GM23338 (cell line): ENCODE measurements around the gene TENM4.

Source experiments
- CTCF ChIP-seq, 2 experiments: fragments of 200-600 bp in 1 of 2; sonication (generic) in 1 of 2; conservative IDR thresholded peaks; 2 replicates each; pipeline versions ENCODE4 v1.5.1 to v1.6.1; 2016 to 2017; ENCODE audit warnings: antibody characterized with exemption in 2 of 2, low read depth in 2 of 2, mild to moderate bottlenecking in 2 of 2, moderate library complexity in 1 of 2
- EZH2 ChIP-seq: fragments of 200-600 bp; sonication (generic); IDR thresholded peaks from one replicate; pipeline ENCODE4 v1.8.0; 2017; ENCODE audit warnings: antibody characterized with exemption, mild to moderate bottlenecking, low read depth; ENCODE audit not compliant: unreplicated experiment
- JUNB ChIP-seq: IDR thresholded peaks from one replicate; pipeline ENCODE4 v1.6.1; 2016; ENCODE audit warnings: antibody characterized with exemption; ENCODE audit not compliant: unreplicated experiment
- POLR2AphosphoS5 ChIP-seq: IDR thresholded peaks from 2 replicates; pipeline ENCODE4 v1.6.1; 2016; ENCODE audit warnings: antibody characterized with exemption, low read depth

GRCh38 chr11:78780889-78781288 is 659.9 kb downstream of the TENM4 start:
- TF ChIP-seq JUNB: no peak
- no peak for TF ChIP-seq CTCF (conservative IDR thresholded peaks at IDR 0.05; ENCODE audit: low read depth in 2 of 2)
- TF ChIP-seq EZH2: no peak
- TF ChIP-seq POLR2AphosphoS5: no peak
